A673 (cell line): ENCODE measurements around the gene NUDT15.

Experiments used
- EZH2 ChIP-seq: fragments of 200-600 bp; sonication (generic); IDR thresholded peaks from 2 replicates; pipeline ENCODE4 v1.6.1; 2017; ENCODE audit warnings: borderline replicate concordance, low read depth, mild to moderate bottlenecking, mixed read lengths, antibody characterized with exemption, low read length; ENCODE audit not compliant: poor library complexity, severe bottlenecking
- TF ChIP-seq, protein P1 (sequence below): fragments of 300-800, 200-600 bp; sonication (generic); conservative IDR thresholded peaks from 2 replicates; pipeline ENCODE4 v1.5.1; 2017; ENCODE audit warnings: low read depth, mild to moderate bottlenecking, antibody characterized with exemption, low read length, moderate library complexity, mixed read lengths

DNA sequence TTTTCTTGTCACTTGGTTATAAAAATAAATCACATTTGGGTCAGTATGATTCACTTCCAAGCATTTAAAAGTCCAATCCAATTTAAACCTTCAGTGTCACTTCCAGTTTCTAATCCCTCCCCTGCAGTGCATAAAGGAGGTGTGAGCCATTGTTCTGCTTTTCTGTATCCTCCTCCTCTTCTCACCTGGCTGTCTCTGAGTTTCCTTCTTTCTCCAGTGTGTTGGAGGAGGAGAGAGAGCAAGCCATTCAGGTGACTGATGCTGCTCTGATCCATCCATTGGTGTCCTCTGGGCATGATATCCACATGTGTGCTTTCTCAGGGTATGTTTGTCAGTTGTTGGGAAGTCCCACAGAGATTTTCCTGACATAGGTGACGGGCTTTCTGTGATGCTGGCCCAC lies 1.2 kb downstream of the NUDT15 start:
- TF ChIP-seq, protein P1, sequence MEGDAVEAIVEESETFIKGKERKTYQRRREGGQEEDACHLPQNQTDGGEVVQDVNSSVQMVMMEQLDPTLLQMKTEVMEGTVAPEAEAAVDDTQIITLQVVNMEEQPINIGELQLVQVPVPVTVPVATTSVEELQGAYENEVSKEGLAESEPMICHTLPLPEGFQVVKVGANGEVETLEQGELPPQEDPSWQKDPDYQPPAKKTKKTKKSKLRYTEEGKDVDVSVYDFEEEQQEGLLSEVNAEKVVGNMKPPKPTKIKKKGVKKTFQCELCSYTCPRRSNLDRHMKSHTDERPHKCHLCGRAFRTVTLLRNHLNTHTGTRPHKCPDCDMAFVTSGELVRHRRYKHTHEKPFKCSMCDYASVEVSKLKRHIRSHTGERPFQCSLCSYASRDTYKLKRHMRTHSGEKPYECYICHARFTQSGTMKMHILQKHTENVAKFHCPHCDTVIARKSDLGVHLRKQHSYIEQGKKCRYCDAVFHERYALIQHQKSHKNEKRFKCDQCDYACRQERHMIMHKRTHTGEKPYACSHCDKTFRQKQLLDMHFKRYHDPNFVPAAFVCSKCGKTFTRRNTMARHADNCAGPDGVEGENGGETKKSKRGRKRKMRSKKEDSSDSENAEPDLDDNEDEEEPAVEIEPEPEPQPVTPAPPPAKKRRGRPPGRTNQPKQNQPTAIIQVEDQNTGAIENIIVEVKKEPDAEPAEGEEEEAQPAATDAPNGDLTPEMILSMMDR, result no peak
- TF ChIP-seq EZH2, result no peak
